Activated naive CD8-positive, alpha-beta T cell treated with anti-CD3 and anti-CD28 coated beads, Interleukin-2, amount 10 ng/mL, durations not matched to agents 7 days and 5 days (primary cell): ENCODE data around the gene REPS1. TPM values are rescaled to one million over a fixed set of nuclear protein-coding genes. Genes with fewer than 3 reads are reported as not detected.

Source experiments
- ATAC-seq: fragments of 150-1000 bp; cut with Tn5 transposase; one replicate; pipeline ENCODE4 v1.10.0; 2021; ENCODE audit warnings: low read depth, moderate library complexity
- POLR2A ChIA-PET: fragments of 350-600 bp; sonication (Branson Sonifier 250); formaldehyde crosslinking; loops from one replicate; lab custom pipeline; 2021; ENCODE audit warnings: antibody characterized with exemption; lab: Charles Lee
- DNase-seq: peaks from one replicate; pipeline ENCODE4 v3.0.0; 2021
- H3K27ac Mint-ChIP-seq: one replicate; pipeline ENCODE4 v1.8.0; 2022; ENCODE audit warnings: mild to moderate bottlenecking, mixed read lengths
- H3K27me3 Mint-ChIP-seq: one replicate; pipeline ENCODE4 v1.8.0; 2022; ENCODE audit warnings: mild to moderate bottlenecking, moderate library complexity, mixed read lengths
- H3K36me3 Mint-ChIP-seq: one replicate; pipeline ENCODE4 v1.8.0; 2021; ENCODE audit warnings: mild to moderate bottlenecking, mixed read lengths
- H3K4me1 Mint-ChIP-seq: one replicate; pipeline ENCODE4 v1.8.0; 2021; ENCODE audit warnings: mixed read lengths
- H3K4me3 Mint-ChIP-seq: one replicate; pipeline ENCODE4 v1.8.0; 2022; ENCODE audit warnings: mild to moderate bottlenecking, moderate library complexity, mixed read lengths
- H3K9me3 Mint-ChIP-seq: one replicate; pipeline ENCODE4 v1.8.0; 2021; ENCODE audit warnings: mixed read lengths
- total RNA-seq, 2 experiments: library from RNA; stranded (reverse); gene quantifications; one replicate each; pipeline ENCODE4 v1.2.3, GENCODE V29; 2021

The REPS1 gene
- total RNA-seq, 2 experiments from 2014 or later: 50.5 to 51.3 TPM

DNA sequence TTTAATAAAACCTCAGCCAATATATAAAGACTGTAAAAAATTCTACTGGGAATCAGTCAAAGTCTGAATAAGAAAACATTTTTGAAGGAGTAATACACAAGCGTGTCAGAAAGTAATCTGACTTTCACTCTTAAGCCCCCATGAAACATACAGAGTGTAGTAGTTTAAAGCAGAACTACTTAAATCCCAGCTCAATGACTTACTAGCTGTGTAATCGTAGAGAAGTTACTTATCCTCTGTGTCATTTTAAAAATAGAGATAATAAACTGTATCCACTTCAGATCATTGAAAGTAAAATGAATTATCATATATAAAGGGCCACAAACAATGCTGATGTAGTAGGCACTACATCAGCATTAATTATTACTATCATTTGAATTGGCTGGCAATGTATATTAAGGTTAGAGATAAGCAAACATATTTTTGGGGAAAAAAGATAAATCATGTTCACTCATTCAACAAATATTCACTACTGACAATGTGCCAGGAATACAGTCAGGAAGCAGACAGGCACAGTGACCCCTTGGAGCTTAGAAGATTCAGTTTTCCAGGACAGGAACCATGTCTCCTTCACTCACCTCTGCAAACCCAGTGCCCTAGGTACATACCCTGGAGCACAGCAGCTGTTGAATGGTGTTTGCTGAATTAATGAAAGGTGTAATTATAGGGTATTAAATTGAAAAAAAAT is 14.4 kb downstream of the REPS1 start:
- ATAC-seq (no peak), DNase-seq (no peak)
- Mint-ChIP-seq H3K9me3 (no peaks in the 10 kb centered on the region), H3K4me1 (peaks cover 28% of the 10 kb centered on the region), H3K27ac (no peak overlapping the region), H3K27me3 (no peaks in the 10 kb centered on the region), H3K36me3 (peaks cover 9% of the 10 kb centered on the region), H3K4me3 (no peak overlapping the region)
- POLR2A ChIA-PET: no interaction called here

DNA sequence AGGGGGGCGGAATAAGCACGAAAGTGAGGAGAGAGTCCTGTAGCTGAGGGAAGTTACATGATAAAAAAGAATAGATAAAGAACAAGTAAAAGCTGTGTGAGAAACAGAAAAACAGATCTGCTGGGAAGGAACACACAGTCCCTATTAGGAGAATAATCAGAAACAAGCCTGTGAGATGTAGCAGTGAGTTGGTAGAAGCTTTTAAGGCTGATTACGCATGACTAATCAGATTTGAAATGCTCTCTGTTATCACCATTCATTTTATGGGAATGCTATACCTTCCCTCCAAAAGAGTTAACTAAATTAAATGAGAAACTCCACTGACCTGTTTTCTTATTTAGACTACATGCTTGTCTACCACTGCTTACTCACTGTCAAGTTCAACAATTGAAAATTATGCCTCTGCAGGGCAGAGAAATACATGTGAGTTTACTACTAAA is 15.8 kb downstream of the REPS1 start:
- H3K9me3 Mint-ChIP-seq: no peaks in the 10 kb centered on the region
- peaks cover 27% of the 10 kb centered on the region for H3K4me1 Mint-ChIP-seq
- no peak overlapping the region for H3K27ac Mint-ChIP-seq
- no peak for DNase-seq
- ATAC-seq: no peak
- H3K27me3 Mint-ChIP-seq: no peaks in the 10 kb centered on the region
- H3K36me3 Mint-ChIP-seq: peaks cover 9% of the 10 kb centered on the region
- POLR2A ChIA-PET: no interaction called here
- H3K4me3 Mint-ChIP-seq: no peak overlapping the region

DNA sequence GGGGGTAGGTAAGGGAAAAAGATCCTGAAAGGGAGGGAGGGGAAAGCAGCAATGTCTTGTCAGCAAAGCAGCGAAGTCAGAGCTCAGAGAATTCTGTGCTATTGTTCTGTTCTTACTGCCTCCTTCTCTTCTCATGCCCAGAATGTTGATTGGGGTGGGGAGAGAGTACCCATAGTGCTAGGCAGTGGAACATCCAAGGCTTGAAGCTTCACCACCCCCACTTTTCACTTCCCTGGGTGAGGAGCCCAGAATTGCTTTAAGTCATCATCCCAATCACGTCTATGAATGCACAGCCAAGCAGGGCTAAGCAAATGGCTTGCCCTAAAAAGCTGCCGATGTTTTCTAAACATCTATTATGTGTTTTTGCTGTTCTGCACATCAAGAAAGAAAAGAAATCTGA is 16.5 kb downstream of the REPS1 start:
- H3K9me3 Mint-ChIP-seq: no peaks in the 10 kb centered on the region
- no peaks in the 10 kb centered on the region for H3K27me3 Mint-ChIP-seq
- no peak overlapping the region for H3K4me3 Mint-ChIP-seq
- POLR2A ChIA-PET: no interaction called here
- H3K4me1 Mint-ChIP-seq: peaks cover 24% of the 10 kb centered on the region
- H3K36me3 Mint-ChIP-seq: peaks cover 9% of the 10 kb centered on the region
- ATAC-seq (no peak), DNase-seq (no peak)
- no peak overlapping the region for H3K27ac Mint-ChIP-seq

DNA sequence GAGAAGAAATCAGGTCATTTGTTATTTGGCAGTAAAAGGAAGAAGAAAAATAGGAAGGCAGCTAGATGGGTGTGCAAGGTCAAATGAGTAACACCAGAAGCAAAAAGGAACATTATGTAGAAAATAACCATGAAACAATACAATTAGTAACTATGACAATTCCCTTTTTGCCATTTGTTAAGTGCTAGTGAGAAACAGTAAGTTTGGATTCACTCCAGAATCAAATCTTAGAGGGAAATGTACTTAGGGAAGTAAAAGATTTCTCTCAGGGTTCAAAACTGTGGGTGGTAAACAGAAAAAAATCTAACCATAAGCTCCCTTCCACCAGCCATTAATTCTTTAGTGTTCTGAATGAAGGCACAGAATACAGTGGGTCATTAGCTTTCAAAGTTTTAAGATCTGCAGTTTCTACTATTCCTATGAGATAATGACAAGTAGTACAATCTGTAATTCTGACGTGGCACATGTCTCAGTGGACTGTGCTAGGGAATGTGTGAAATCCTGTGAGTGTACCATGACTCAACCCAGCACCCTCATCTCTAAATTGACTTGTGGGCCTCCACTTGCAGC is 17.1 kb downstream of the REPS1 start:
- Mint-ChIP-seq H3K4me3 (no peak overlapping the region), H3K9me3 (no peaks in the 10 kb centered on the region)
- DNase-seq: no peak

DNA sequence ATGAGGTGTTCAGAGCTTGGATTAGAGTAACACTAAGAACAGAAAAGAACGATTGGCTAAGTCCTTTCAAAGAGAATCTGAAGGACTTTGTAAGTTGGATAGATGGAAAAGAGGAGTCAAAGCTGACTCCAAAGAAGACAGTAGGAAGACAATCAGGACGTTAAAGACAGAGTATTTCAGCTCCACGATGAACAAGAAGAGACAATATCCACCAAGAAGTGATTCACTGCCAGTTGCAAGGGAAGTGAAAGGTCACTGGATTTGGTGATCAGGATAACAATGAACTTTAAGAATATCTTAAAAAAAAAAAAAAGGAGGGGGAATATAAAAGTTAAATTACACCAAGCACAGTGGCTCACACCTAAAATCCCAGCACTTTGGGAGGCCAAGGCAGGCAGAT is 17.9 kb downstream of the REPS1 start:
- no peaks in the 10 kb centered on the region for H3K9me3 Mint-ChIP-seq
- POLR2A ChIA-PET: interaction anchor here (0.6 to 0.7 kb wide), 2 partner anchors 20 to 27 kb away, joined by 3 to 4 read pairs; no protein-coding TSS in a partner anchor
- H3K4me1 Mint-ChIP-seq: peaks cover 22% of the 10 kb centered on the region
- no peak overlapping the region for H3K27ac Mint-ChIP-seq
- no peaks in the 10 kb centered on the region for H3K27me3 Mint-ChIP-seq
- peaks cover 8% of the 10 kb centered on the region for H3K36me3 Mint-ChIP-seq
- no peak overlapping the region for H3K4me3 Mint-ChIP-seq
- DNase-seq: no peak
- no peak for ATAC-seq

More for the DNA sequence above, 17.1 kb downstream of the REPS1 start:
- Mint-ChIP-seq H3K36me3 (peaks cover 9% of the 10 kb centered on the region), H3K27me3 (no peaks in the 10 kb centered on the region), H3K4me1 (peaks cover 24% of the 10 kb centered on the region), H3K27ac (no peak overlapping the region)
- no peak for ATAC-seq
- POLR2A ChIA-PET: interaction anchor here (0.6 kb wide), 1 partner anchor 154 kb away, joined by 5 read pairs; no protein-coding TSS in a partner anchor

DNA sequence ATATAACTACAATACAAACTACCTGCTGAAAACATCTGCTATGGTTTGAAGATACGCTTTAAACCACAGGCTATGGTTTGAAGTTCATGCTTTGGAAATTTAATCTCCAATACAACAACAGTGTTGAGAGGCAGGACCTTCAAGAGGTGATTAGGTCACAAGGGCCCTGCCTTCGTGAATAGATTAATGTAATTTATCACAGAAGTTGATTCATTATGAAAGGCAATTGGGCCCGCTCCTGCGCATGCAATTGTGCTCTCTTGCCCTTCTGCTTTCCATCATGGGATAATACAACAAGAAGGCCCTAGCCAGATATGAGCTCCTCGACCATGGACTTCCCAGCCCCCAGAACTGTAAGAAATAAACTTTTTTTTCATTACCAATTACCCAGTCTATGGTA is 21.2 kb downstream of the REPS1 start:
- Mint-ChIP-seq H3K27me3 (no peaks in the 10 kb centered on the region), H3K4me1 (peaks cover 13% of the 10 kb centered on the region), H3K4me3 (no peak overlapping the region), H3K9me3 (no peaks in the 10 kb centered on the region), H3K36me3 (peaks cover 5% of the 10 kb centered on the region), H3K27ac (no peak overlapping the region)
- POLR2A ChIA-PET: no interaction called here
- no peak for ATAC-seq
- DNase-seq: no peak

DNA sequence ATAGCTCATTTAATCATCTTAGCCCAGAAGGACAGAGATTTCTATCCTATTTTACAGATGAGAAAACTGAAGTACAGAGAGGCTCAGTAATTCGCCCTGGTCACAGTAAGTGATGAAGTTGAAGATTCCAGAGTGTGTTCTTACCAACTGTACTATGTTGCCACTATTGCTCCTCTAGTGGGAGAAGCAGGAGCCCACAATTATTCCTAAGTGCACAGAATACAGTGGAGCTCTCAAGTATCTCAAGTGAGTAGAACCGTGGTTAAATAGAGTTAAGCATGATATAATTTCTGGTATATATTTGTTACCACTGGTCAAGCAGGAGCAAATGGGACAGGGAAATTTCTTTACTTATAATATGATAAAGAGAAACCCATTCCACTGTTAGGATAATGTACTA is 22.1 kb downstream of the REPS1 start:
- H3K4me3 Mint-ChIP-seq: no peak overlapping the region
- ATAC-seq (no peak), DNase-seq (no peak)
- peaks cover 4% of the 10 kb centered on the region for H3K4me1 Mint-ChIP-seq
- POLR2A ChIA-PET: no interaction called here
- H3K27me3 Mint-ChIP-seq: no peaks in the 10 kb centered on the region
- H3K27ac Mint-ChIP-seq: no peak overlapping the region
- H3K36me3 Mint-ChIP-seq: peaks cover 5% of the 10 kb centered on the region
- H3K9me3 Mint-ChIP-seq: no peaks in the 10 kb centered on the region

DNA sequence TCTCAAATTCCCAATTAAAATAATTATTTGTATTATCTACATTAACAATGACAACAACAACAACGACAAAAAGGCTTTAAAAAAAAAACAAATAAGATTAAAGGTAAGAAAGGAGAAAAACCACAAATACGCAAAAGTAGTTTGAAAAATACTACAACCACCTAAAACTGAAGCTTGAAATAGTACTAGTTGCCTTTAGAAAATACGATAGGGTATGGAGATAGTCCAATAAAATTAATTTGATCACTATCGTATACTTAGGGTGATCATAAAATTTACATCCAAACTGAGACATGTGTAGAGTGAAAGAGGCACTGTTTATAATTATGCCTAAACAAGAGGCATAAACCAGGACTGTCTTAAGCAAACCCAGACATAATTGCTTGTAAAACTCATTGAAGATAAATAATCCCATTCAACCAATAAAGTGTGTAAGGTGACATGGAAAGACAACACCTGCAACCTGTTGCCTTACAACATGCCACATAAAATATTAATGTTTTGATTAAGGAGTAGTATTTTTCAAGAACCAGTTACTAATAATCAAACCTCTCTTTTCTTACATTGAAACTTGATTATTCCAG is 22.7 kb downstream of the REPS1 start:
- Mint-ChIP-seq H3K4me3 (no peak overlapping the region), H3K9me3 (no peaks in the 10 kb centered on the region), H3K4me1 (no peaks in the 10 kb centered on the region), H3K36me3 (peaks cover 5% of the 10 kb centered on the region), H3K27ac (no peak overlapping the region), H3K27me3 (no peaks in the 10 kb centered on the region)
- ATAC-seq (no peak), DNase-seq (no peak)
- POLR2A ChIA-PET: interaction anchor here (1.0 kb wide), 1 partner anchor 113 kb away, joined by 3 read pairs; no protein-coding TSS in a partner anchor

DNA sequence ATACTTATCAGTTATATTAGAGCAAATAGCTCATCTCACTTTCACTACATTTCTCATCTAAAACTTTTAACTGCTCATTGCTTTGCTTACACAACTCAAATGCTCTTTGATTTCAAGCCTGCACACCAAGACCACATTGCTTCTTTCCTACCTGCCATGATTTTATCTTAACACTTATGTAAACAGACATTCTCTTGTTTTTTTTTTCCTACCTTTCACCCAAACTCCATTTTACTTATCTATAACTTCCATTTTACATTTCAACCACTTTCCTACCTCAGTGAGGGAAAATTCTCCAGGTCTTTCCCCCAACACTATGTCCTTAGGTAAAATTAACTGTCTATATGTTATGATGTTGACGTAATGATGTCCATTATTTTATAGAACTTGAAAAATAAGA is 24.0 kb downstream of the REPS1 start:
- DNase-seq (no peak), ATAC-seq (no peak)
- Mint-ChIP-seq H3K4me3 (no peak overlapping the region), H3K27ac (no peak overlapping the region), H3K36me3 (no peaks in the 10 kb centered on the region), H3K9me3 (no peaks in the 10 kb centered on the region), H3K4me1 (peaks cover 6% of the 10 kb centered on the region), H3K27me3 (no peaks in the 10 kb centered on the region)
- POLR2A ChIA-PET: interaction anchor here (1.0 kb wide), 1 partner anchor 114 kb away, joined by 3 read pairs; no protein-coding TSS in a partner anchor

DNA sequence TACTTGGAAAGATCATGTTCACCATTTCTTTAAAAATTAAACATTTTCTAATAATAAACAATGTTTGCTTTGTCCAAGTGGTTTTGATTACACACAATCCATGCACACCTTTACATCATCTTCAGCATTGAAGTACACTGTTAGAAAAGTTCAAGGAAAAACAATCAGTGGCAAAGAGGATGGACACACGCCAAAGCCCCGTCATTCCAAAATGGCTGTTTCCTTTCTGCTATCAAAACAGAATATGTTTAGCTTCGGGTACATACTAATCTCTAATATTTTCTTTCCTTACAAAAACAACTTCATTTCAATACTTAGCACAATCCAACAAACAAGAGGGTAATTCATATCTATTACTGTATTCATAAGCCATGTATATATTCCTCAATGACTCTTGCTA is 24.5 kb downstream of the REPS1 start:
- Mint-ChIP-seq H3K27me3 (no peaks in the 10 kb centered on the region), H3K27ac (no peak overlapping the region), H3K9me3 (no peaks in the 10 kb centered on the region), H3K4me3 (no peak overlapping the region), H3K36me3 (no peaks in the 10 kb centered on the region), H3K4me1 (peaks cover 10% of the 10 kb centered on the region)
- DNase-seq (no peak), ATAC-seq (no peak)
- POLR2A ChIA-PET: no interaction called here

DNA sequence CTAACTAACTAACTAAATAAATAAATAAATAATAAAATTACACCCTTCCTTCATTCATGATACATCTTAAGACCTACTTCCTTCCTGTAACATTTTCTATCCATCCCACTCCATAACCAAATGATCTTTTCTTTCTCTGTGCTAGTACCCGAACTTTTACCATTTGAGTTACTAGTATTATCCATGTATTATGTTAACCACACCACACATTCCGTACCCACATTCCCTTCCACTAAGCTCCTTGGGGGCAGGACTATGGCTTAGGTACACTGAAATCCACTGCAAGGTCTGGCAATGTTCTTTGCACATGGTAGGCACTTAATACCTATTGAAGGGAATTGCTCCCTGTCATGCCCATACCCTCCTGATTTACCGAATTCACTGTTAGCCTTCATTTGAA is 24.9 kb downstream of the REPS1 start:
- Mint-ChIP-seq H3K27me3 (no peaks in the 10 kb centered on the region), H3K4me3 (no peak overlapping the region), H3K9me3 (no peaks in the 10 kb centered on the region), H3K36me3 (no peaks in the 10 kb centered on the region), H3K4me1 (peaks cover 14% of the 10 kb centered on the region), H3K27ac (no peak overlapping the region)
- no peak for ATAC-seq
- POLR2A ChIA-PET: no interaction called here
- DNase-seq: no peak

DNA sequence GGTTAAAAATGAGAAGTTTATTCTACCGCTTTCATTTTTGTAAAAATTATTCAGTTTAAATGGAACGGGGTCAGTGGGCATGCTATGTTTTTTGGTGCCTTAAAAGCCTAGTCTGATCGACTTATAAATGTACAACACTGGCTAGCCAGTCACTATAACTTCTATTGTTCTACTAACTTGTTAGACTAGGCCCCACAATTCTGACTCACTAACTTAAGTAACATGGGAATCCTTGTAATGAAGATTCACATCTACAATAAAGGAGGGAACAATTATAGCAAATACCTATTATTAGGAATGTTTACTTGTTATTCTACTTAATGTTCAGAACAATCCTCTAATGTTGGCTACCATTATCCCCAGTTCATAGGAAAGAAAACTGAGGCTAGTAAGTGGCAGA is 28.5 kb downstream of the REPS1 start:
- DNase-seq (no peak), ATAC-seq (no peak)
- H3K4me1 Mint-ChIP-seq: peaks cover 27% of the 10 kb centered on the region
- H3K4me3 Mint-ChIP-seq: no peak overlapping the region
- H3K27ac Mint-ChIP-seq: no peak overlapping the region
- H3K36me3 Mint-ChIP-seq: peaks cover 2% of the 10 kb centered on the region
- H3K27me3 Mint-ChIP-seq: no peaks in the 10 kb centered on the region
- POLR2A ChIA-PET: no interaction called here
- no peaks in the 10 kb centered on the region for H3K9me3 Mint-ChIP-seq

DNA sequence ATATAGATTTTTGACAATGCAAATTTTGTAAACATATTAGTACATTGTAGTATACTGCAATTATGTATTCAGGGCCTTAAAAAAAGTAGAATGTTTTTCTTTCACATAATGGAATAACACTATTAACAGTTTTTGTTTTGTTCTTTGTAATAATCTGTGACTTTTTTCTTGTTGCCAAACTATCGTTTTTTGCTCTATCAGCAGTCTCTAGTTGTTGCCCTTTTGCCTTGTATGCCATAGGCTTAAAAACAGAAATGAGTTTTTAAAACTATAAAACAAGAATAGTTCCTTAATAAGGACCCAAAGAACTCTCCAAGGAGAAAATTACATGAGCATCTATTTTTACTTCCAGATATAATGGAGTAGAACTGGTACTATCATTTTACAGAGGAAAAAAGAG is 29.5 kb downstream of the REPS1 start:
- peaks cover 29% of the 10 kb centered on the region for H3K4me1 Mint-ChIP-seq
- no peaks in the 10 kb centered on the region for H3K27me3 Mint-ChIP-seq
- ATAC-seq (no peak), DNase-seq (no peak)
- no peaks in the 10 kb centered on the region for H3K9me3 Mint-ChIP-seq
- H3K27ac Mint-ChIP-seq: no peak overlapping the region
- peaks cover 8% of the 10 kb centered on the region for H3K36me3 Mint-ChIP-seq
- POLR2A ChIA-PET: no interaction called here
- peak overlapping the region; percentile 47 for H3K4me3 Mint-ChIP-seq

DNA sequence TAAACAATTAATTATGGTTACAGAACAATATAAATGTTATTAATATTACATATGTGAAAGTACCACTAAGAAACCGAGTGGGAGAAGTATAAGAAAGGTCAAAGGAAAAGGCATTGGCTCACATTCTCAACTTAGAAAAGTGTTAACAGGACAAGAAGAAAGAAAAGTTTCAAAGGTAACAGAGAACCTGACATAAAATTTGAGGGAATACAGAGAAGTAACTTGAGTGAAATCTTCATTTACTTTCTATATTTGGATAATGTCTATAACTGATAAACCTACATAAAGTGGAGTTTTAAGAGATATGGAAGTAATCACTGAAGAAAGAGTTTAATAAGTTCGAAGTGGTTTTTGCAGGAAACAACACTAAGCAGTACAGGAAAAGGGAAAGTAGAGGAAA is 30.1 kb downstream of the REPS1 start:
- POLR2A ChIA-PET: interaction anchor here (1.1 kb wide), 1 partner anchor 28 kb away, joined by 3 read pairs; no protein-coding TSS in a partner anchor
- H3K4me3 Mint-ChIP-seq: peak overlapping the region; percentile 47
- no peak overlapping the region for H3K27ac Mint-ChIP-seq
- peaks cover 33% of the 10 kb centered on the region for H3K4me1 Mint-ChIP-seq
- no peak for ATAC-seq
- H3K9me3 Mint-ChIP-seq: no peaks in the 10 kb centered on the region
- H3K27me3 Mint-ChIP-seq: no peaks in the 10 kb centered on the region
- H3K36me3 Mint-ChIP-seq: peaks cover 13% of the 10 kb centered on the region
- no peak for DNase-seq
